ENCODE data around the gene ANAPC15. TPM values are rescaled to one million over a fixed set of nuclear protein-coding genes. Genes with fewer than 3 reads are reported as not detected.

The ANAPC15 gene
- total and polyA plus RNA-seq, 2 of the 13 experiments (the other 11 are each of a cell fraction or from before 2014, with no cell fraction given), result 18.8 to 25.7 TPM

DNA sequence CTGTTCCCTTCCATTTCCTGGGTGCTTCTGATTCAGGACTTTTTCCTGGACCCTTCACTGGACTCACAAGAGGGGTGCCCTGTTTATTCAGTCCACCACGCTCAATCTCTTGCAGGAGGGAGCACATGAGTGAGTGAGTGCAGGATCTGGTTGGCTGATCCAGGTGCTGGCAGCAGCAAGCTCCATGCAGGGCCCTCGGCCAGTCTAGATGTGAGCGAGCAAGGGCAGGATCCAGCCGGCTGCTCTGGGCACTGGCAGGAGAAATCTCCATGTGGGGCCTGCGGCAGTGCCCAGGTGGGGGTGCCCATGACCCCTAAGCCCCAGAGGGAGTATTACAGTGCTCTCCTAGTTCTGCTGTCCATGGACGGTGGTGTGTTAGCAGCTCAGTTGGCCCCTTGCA lies 11.6 kb upstream of the ANAPC15 start:
- Histone ChIP-seq H3K4me3 (replicated peaks in 1 of 3; ENCODE audit: insufficient read depth in 1 of 3, low read depth in 2 of 3, low read length in 3 of 3) (no peak overlapping the region), H3K27ac (ENCODE audit: extremely low read length, insufficient read depth, low read length) (no peak overlapping the region), H3K79me2 (ENCODE audit: insufficient read depth, low read length) (no peaks in the 10 kb centered on the region), H3K9ac (ENCODE audit: insufficient read depth, low read depth, low read length) (no peak overlapping the region), H2AFZ (ENCODE audit: low read length) (no peak overlapping the region), H3K9me3 (ENCODE audit: low read length) (peaks cover 15% of the 10 kb centered on the region), H3K36me3 (replicated peaks in 1 of 2; ENCODE audit: control insufficient read depth in 1 of 2, insufficient read depth in 2 of 2, low read length in 2 of 2) (no peaks in the 10 kb centered on the region), H3K4me1 (ENCODE audit: insufficient read depth, low read length) (no peaks in the 10 kb centered on the region), H3K27me3 (ENCODE audit: control insufficient read depth in 1 of 2, insufficient read depth in 2 of 2, low read length in 2 of 2) (peaks cover 1 to 3% of the 10 kb centered on the region in 2 experiments; a peak in 3 of 5 replicates), H4K20me1 (ENCODE audit: insufficient read depth, low read length) (no peaks in the 10 kb centered on the region), H3K4me2 (ENCODE audit: low read depth, low read length) (no peak overlapping the region)
- ATAC-seq (no peak), DNase-seq (ENCODE audit: low spot score) (no peak), FAIRE-seq (no peak)
- ChIA-PET CTCF (ENCODE audit: low intra/inter-chr PET ratio, low total read pairs) (no interaction called here), POLR2A (interaction anchor here (2.0 kb wide), 1 partner anchor 11 kb away, joined by 6 read pairs; the partner anchor contains the start of gene ANAPC15)
- intact Hi-C loops (cut with micrococcal nuclease; ENCODE audit: unreplicated experiment), result no loop called here
- WGBS (ENCODE audit: low lambda C conversion rate), result 10% methylated on average over 4 of the region's 6 CpGs
- in situ Hi-C loops (cut with HindIII; ENCODE audit: extremely low pct_ligation_motif_present, low pct_unique_long_range_greater_than_20kb), result no loop called here
- no peak for TF ChIP-seq ZNF282 (IDR thresholded peaks at IDR 0.05; ENCODE audit: partially characterized antibody)
- no peak for TF ChIP-seq ZNF883 (CRISPR knock-in tag; IDR thresholded peaks at IDR 0.05; ENCODE audit: not compliant biosample characterization)
- TF ChIP-seq ZNF331 (CRISPR knock-in tag; IDR thresholded peaks at IDR 0.05), result no peak
- no peak for TF ChIP-seq CENPX (CRISPR knock-in tag; IDR thresholded peaks at IDR 0.05)
- TF ChIP-seq REPIN1 (CRISPR knock-in tag; IDR thresholded peaks at IDR 0.05; ENCODE audit: borderline replicate concordance, low read depth), result no peak
- no peak for TF ChIP-seq ZBTB8A (CRISPR knock-in tag; IDR thresholded peaks at IDR 0.05; ENCODE audit: borderline replicate concordance, low read depth)
- TF ChIP-seq, protein P1, sequence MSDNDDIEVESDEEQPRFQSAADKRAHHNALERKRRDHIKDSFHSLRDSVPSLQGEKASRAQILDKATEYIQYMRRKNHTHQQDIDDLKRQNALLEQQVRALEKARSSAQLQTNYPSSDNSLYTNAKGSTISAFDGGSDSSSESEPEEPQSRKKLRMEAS (IDR thresholded peaks at IDR 0.05), result no peak
- no peak for TF ChIP-seq ZNF484 (CRISPR knock-in tag; IDR thresholded peaks at IDR 0.05; ENCODE audit: borderline replicate concordance, low read depth)
- TF ChIP-seq, protein P2, sequence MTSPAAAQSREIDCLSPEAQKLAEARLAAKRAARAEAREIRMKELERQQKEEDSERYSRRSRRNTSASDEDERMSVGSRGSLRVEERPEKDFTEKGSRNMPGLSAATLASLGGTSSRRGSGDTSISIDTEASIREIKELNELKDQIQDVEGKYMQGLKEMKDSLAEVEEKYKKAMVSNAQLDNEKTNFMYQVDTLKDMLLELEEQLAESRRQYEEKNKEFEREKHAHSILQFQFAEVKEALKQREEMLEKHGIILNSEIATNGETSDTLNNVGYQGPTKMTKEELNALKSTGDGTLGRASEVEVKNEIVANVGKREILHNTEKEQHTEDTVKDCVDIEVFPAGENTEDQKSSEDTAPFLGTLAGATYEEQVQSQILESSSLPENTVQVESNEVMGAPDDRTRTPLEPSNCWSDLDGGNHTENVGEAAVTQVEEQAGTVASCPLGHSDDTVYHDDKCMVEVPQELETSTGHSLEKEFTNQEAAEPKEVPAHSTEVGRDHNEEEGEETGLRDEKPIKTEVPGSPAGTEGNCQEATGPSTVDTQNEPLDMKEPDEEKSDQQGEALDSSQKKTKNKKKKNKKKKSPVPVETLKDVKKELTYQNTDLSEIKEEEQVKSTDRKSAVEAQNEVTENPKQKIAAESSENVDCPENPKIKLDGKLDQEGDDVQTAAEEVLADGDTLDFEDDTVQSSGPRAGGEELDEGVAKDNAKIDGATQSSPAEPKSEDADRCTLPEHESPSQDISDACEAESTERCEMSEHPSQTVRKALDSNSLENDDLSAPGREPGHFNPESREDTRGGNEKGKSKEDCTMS (CRISPR knock-in tag; conservative IDR thresholded peaks at IDR 0.05), result no peak
- TF ChIP-seq, protein P3, sequence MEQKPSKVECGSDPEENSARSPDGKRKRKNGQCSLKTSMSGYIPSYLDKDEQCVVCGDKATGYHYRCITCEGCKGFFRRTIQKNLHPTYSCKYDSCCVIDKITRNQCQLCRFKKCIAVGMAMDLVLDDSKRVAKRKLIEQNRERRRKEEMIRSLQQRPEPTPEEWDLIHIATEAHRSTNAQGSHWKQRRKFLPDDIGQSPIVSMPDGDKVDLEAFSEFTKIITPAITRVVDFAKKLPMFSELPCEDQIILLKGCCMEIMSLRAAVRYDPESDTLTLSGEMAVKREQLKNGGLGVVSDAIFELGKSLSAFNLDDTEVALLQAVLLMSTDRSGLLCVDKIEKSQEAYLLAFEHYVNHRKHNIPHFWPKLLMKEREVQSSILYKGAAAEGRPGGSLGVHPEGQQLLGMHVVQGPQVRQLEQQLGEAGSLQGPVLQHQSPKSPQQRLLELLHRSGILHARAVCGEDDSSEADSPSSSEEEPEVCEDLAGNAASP (CRISPR knock-in tag; IDR thresholded peaks at IDR 0.05; ENCODE audit: borderline replicate concordance), result no peak
- no peak for TF ChIP-seq CBFB (CRISPR knock-in tag; IDR thresholded peaks at IDR 0.05)
- TF ChIP-seq, protein P4, sequence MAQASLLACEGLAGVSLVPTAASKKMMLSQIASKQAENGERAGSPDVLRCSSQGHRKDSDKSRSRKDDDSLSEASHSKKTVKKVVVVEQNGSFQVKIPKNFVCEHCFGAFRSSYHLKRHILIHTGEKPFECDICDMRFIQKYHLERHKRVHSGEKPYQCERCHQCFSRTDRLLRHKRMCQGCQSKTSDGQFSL (CRISPR knock-in tag; IDR thresholded peaks at IDR 0.05), result no peak
- TF ChIP-seq, protein P5, sequence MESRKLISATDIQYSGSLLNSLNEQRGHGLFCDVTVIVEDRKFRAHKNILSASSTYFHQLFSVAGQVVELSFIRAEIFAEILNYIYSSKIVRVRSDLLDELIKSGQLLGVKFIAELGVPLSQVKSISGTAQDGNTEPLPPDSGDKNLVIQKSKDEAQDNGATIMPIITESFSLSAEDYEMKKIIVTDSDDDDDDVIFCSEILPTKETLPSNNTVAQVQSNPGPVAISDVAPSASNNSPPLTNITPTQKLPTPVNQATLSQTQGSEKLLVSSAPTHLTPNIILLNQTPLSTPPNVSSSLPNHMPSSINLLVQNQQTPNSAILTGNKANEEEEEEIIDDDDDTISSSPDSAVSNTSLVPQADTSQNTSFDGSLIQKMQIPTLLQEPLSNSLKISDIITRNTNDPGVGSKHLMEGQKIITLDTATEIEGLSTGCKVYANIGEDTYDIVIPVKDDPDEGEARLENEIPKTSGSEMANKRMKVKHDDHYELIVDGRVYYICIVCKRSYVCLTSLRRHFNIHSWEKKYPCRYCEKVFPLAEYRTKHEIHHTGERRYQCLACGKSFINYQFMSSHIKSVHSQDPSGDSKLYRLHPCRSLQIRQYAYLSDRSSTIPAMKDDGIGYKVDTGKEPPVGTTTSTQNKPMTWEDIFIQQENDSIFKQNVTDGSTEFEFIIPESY (CRISPR knock-in tag; IDR thresholded peaks at IDR 0.05), result no peak
- BruUV-seq (replicated peaks), result no TSS peak
